ENCODE data around the gene OR4D6.

OR4D6 gene

GRCh38 chr11:59503276-59503675, 46.5 kb downstream of the OR4D6 start, which contains the start of gene OR4D11:
Gene OR4D11 (plus strand): TSS chr11:59503576. CDS start chr11:59503576, 0 bp downstream.
- DNase-seq (ENCODE audit: low read depth, low spot score): no peak
- no peak within 1 kb of the TSS for H3K27ac ChIP-seq
